ENCODE measurements around the gene TRAK1. TPM values are rescaled to one million over a fixed set of nuclear protein-coding genes. Genes with fewer than 3 reads are reported as not detected.
A peak's percentile ranks its signal among the peaks of the same experiment; 100 is the strongest.

Gene TRAK1
- total RNA-seq, 6 donors from 2014 or later = 46.7 to 107 (median 74.7) TPM

DNA sequence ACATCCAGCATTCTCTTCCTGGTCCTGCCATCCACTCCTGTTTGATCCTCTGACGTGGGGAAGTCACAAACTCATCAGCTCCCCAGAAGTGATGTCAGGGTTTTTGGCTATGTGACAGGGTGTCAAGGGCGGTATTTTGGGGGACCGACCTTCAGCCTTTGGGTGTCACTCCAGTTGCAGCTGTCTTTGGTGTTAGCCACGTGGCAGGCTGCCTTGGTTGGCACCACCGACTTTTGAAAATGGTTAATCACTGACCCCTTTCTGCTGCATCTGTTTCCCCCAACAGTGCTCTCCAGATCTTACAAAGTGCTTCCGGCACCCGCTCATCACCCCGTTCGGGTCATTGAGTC is 86.6 kb downstream of the TRAK1 start:
- DNase-seq = no peak
- Histone ChIP-seq H3K4me1 (peaks cover 12 to 20% (median 14%) of the 10 kb centered on the region in 4 donors), H3K27me3 (no peaks in the 10 kb centered on the region), H3K36me3 (peaks cover 0 to 7% (median 0%) of the 10 kb centered on the region in 4 donors), H3K4me3 (no peak overlapping the region), H3K9me3 (no peaks in the 10 kb centered on the region), H3K27ac (no peak overlapping the region)
- 92 to 97% methylated on average over 7 to 9 of the region's 9 CpGs for WGBS, 2 donors
- no peak for ATAC-seq (ENCODE audit: low FRiP score in 2 of 2)
- TF ChIP-seq CTCF (IDR thresholded peaks at IDR 0.05) = no peak
- TF ChIP-seq POLR2AphosphoS5 (IDR thresholded peaks at IDR 0.05) = no peak
- no peak for TF ChIP-seq EP300 (IDR thresholded peaks at IDR 0.05)
- TF ChIP-seq POLR2A (IDR thresholded peaks at IDR 0.05) = no peak

GRCh38 chr3:42179110-42179725 is 88.1 kb downstream of the TRAK1 start:
- H3K27ac ChIP-seq = peak overlapping the region in 2 of 4 donors; percentile 19 to 36
- H3K36me3 ChIP-seq = peaks cover 0 to 7% (median 0%) of the 10 kb centered on the region in 4 donors
- ATAC-seq (ENCODE audit: low FRiP score in 2 of 2) = peak; percentile 61 to 90
- no peak for DNase-seq
- no peak for TF ChIP-seq EP300 (IDR thresholded peaks at IDR 0.05)
- TF ChIP-seq POLR2AphosphoS5 (IDR thresholded peaks at IDR 0.05) = no peak
- TF ChIP-seq CTCF (IDR thresholded peaks at IDR 0.05) = no peak
- no peak for TF ChIP-seq POLR2A (IDR thresholded peaks at IDR 0.05)
- no peaks in the 10 kb centered on the region for H3K9me3 ChIP-seq
- H3K4me3 ChIP-seq = no peak overlapping the region
- H3K27me3 ChIP-seq = no peaks in the 10 kb centered on the region
- 48 to 59% methylated on average over 4 to 7 of the region's 7 CpGs for whole genome bisulfite sequencing, 2 donors
- H3K4me1 ChIP-seq = peaks cover 5 to 14% (median 12%) of the 10 kb centered on the region in 4 donors

DNA sequence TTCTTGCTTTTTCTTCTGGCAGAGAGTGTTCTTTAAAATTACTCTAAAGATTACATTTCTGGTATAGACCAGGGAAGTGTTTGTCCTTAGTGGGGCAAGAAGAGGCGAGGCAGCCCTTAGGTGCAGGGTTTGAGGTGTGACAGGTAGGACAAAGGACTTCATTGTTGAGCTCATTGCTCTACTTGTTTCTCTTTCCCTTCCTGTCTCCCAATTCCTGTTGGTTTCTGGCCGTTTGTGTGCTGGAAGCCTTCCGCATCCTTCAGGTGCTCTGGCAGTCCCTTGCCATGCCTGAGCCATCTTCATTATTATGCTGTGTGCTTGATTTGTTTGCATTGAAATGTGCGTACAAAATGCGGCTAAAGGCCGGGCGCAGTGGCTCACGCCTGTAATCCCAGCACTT is 89.7 kb downstream of the TRAK1 start:
- Histone ChIP-seq H3K4me1 (peaks cover 5 to 16% (median 13%) of the 10 kb centered on the region in 4 donors), H3K27me3 (no peaks in the 10 kb centered on the region), H3K27ac (no peak overlapping the region), H3K36me3 (peaks cover 0 to 17% (median 4%) of the 10 kb centered on the region in 4 donors), H3K4me3 (no peak overlapping the region), H3K9me3 (no peaks in the 10 kb centered on the region)
- DNase-seq = no peak
- WGBS, 2 donors = 92 to 96% methylated on average over 8 of the region's 8 CpGs
- ATAC-seq (ENCODE audit: low FRiP score in 2 of 2) = no peak
- TF ChIP-seq CTCF (IDR thresholded peaks at IDR 0.05) (no peak), POLR2A (IDR thresholded peaks at IDR 0.05) (no peak), EP300 (IDR thresholded peaks at IDR 0.05) (no peak), POLR2AphosphoS5 (IDR thresholded peaks at IDR 0.05) (no peak)

GRCh38 chr3:42182555-42182954 is 91.4 kb downstream of the TRAK1 start:
- Histone ChIP-seq H3K36me3 (peaks cover 0 to 16% (median 4%) of the 10 kb centered on the region in 4 donors), H3K4me1 (peaks cover 5 to 16% (median 13%) of the 10 kb centered on the region in 4 donors), H3K4me3 (no peak overlapping the region), H3K27me3 (no peaks in the 10 kb centered on the region), H3K27ac (peak overlapping the region in 1 of 4 donors; percentile 27), H3K9me3 (no peaks in the 10 kb centered on the region)
- WGBS, 2 donors = 47 to 55% methylated on average over 3 of the region's 3 CpGs
- TF ChIP-seq EP300 (IDR thresholded peaks at IDR 0.05) (no peak), POLR2A (IDR thresholded peaks at IDR 0.05) (no peak), CTCF (IDR thresholded peaks at IDR 0.05) (no peak), POLR2AphosphoS5 (IDR thresholded peaks at IDR 0.05) (no peak)
- peak in 1 of 2 donors; percentile 52 for DNase-seq
- peak in 1 of 2 donors; percentile 49 for ATAC-seq (ENCODE audit: low FRiP score in 2 of 2)
